H9 (cell line): ENCODE measurements around the gene NUMBL. TPM values are rescaled to one million over a fixed set of nuclear protein-coding genes. Genes with fewer than 3 reads are reported as not detected.
A peak's percentile ranks its signal among the peaks of the same experiment; 100 is the strongest.

Experiments
- DNase-seq: peaks from one replicate; pipeline ENCODE4 v3.0.0-alpha.2; 2017
- H2AFZ ChIP-seq: one replicate; pipeline ENCODE4 v1.6.1; 2013; ENCODE audit warnings: mild to moderate bottlenecking, low read length, control low read depth, moderate library complexity
- H2AK5ac ChIP-seq: 2 replicates; pipeline ENCODE4 v1.6.1; 2013; ENCODE audit warnings: low read length, control low read depth, mixed read lengths; ENCODE audit not compliant: insufficient read length
- H2BK120ac ChIP-seq: one replicate; pipeline ENCODE4 v1.6.1; 2013; ENCODE audit warnings: low read depth, mild to moderate bottlenecking, low read length, control low read depth, inconsistent platforms; ENCODE audit not compliant: poor library complexity, severe bottlenecking
- H2BK12ac ChIP-seq: 2 replicates; pipeline ENCODE4 v1.6.1; 2013; ENCODE audit warnings: low read length, control low read depth, mixed read lengths, low read depth; ENCODE audit not compliant: insufficient read length
- H2BK15ac ChIP-seq: 2 replicates; pipeline ENCODE4 v1.6.1; 2013; ENCODE audit warnings: low read depth, low read length, control low read depth
- H2BK20ac ChIP-seq: one replicate; pipeline ENCODE4 v1.6.1; 2013; ENCODE audit warnings: low read depth, mild to moderate bottlenecking, low read length, control low read depth, inconsistent platforms; ENCODE audit not compliant: poor library complexity, severe bottlenecking
- H2BK5ac ChIP-seq: 2 replicates; pipeline ENCODE4 v1.6.1; 2013; ENCODE audit warnings: low read length, control low read depth, mixed read lengths; ENCODE audit not compliant: insufficient read length
- H3K14ac ChIP-seq: 2 replicates; pipeline ENCODE4 v1.6.1; 2013; ENCODE audit warnings: low read length, control low read depth; ENCODE audit not compliant: insufficient read depth
- H3K18ac ChIP-seq: 2 replicates; pipeline ENCODE4 v1.6.1; 2013; ENCODE audit warnings: low read depth, mild to moderate bottlenecking, mixed read lengths, low read length, control low read depth; ENCODE audit not compliant: insufficient read length
- H3K23ac ChIP-seq: 2 replicates; pipeline ENCODE4 v1.6.1; 2013; ENCODE audit warnings: low read length, control low read depth, mixed read lengths, low read depth; ENCODE audit not compliant: insufficient read length
- H3K23me2 ChIP-seq: 2 replicates; pipeline ENCODE4 v1.6.1; 2013; ENCODE audit warnings: low read depth, mild to moderate bottlenecking, mixed read lengths, low read length, control low read depth; ENCODE audit not compliant: insufficient read length, poor library complexity, severe bottlenecking
- H3K27ac ChIP-seq: 2 replicates; pipeline ENCODE4 v1.5.1; 2013; ENCODE audit warnings: low read length, control low read depth, mixed read lengths, low read depth; ENCODE audit not compliant: insufficient read length
- H3K27me3 ChIP-seq: 2 replicates; pipeline ENCODE4 v1.6.1; 2013; ENCODE audit warnings: low read length, control low read depth, inconsistent platforms; ENCODE audit not compliant: insufficient read depth
- H3K4ac ChIP-seq: 2 replicates; pipeline ENCODE4 v1.6.1; 2013; ENCODE audit warnings: low read depth, mild to moderate bottlenecking, control low read depth, inconsistent platforms, low read length, moderate library complexity
- H3K4me1 ChIP-seq: 2 replicates; pipeline ENCODE4 v1.6.1; 2013; ENCODE audit warnings: low read length, control low read depth, inconsistent platforms; ENCODE audit not compliant: insufficient read depth
- H3K4me2 ChIP-seq: 2 replicates; pipeline ENCODE4 v1.6.1; 2013; ENCODE audit warnings: low read length, control low read depth, mixed read lengths; ENCODE audit not compliant: insufficient read length, insufficient read depth
- H3K56ac ChIP-seq: 2 replicates; pipeline ENCODE4 v1.6.1; 2013; ENCODE audit warnings: low read depth, mild to moderate bottlenecking, mixed read lengths, low read length, control low read depth; ENCODE audit not compliant: insufficient read length
- H3K79me1 ChIP-seq: 2 replicates; pipeline ENCODE4 v1.6.1; 2013; ENCODE audit warnings: low read depth, mild to moderate bottlenecking, moderate library complexity, low read length, control low read depth, inconsistent platforms; ENCODE audit not compliant: insufficient read depth, poor library complexity, severe bottlenecking
- H3K79me2 ChIP-seq: 2 replicates; pipeline ENCODE4 v1.6.1; 2013; ENCODE audit warnings: low read length, control low read depth, inconsistent platforms; ENCODE audit not compliant: insufficient read depth
- H3K9ac ChIP-seq: 2 replicates; pipeline ENCODE4 v1.6.1; 2013; ENCODE audit warnings: low read length, control low read depth, mixed read lengths; ENCODE audit not compliant: insufficient read length; ENCODE audit errors: extremely low read depth
- H3K9me3 ChIP-seq: one replicate; pipeline ENCODE4 v1.6.1; 2013; ENCODE audit warnings: low read depth, low read length, inconsistent platforms; ENCODE audit not compliant: control insufficient read depth
- H3T11ph ChIP-seq: one replicate; pipeline ENCODE4 v1.6.1; 2013; ENCODE audit warnings: mild to moderate bottlenecking, low read length, control low read depth, inconsistent platforms
- H4K20me1 ChIP-seq: one replicate; pipeline ENCODE4 v1.6.1; 2013; ENCODE audit not compliant: control insufficient read depth, insufficient read length, insufficient read depth
- H4K5ac ChIP-seq: 2 replicates; pipeline ENCODE4 v1.6.1; 2013; ENCODE audit warnings: low read depth, mild to moderate bottlenecking, mixed read lengths, low read length, control low read depth; ENCODE audit not compliant: insufficient read length
- H4K8ac ChIP-seq: replicated peaks from 2 replicates; pipeline ENCODE4 v1.6.1; 2013; ENCODE audit warnings: low read length, control low read depth, mixed read lengths, low read depth; ENCODE audit not compliant: insufficient read length
- H4K91ac ChIP-seq: 2 replicates; pipeline ENCODE4 v1.6.1; 2013; ENCODE audit warnings: low read depth, mild to moderate bottlenecking, moderate library complexity, mixed read lengths, low read length, control low read depth; ENCODE audit not compliant: insufficient read length
- H3K27ac Mint-ChIP-seq, 3 experiments: 2 replicates in 2 of 3; 3 replicates in 1 of 3; pipeline ENCODE4 v1.8.0; 2020 to 2021; ENCODE audit warnings: mixed read lengths in 3 of 3, mild to moderate bottlenecking in 1 of 3, moderate library complexity in 1 of 3
- H3K27me3 Mint-ChIP-seq: 2 replicates; pipeline ENCODE4 v1.8.0; 2021; ENCODE audit warnings: low read depth, mild to moderate bottlenecking, moderate library complexity, mixed read lengths
- H3K36me3 Mint-ChIP-seq, 3 experiments: 2 replicates in 2 of 3; 3 replicates in 1 of 3; pipeline ENCODE4 v1.8.0; 2020 to 2021; ENCODE audit warnings: low read depth in 3 of 3, mixed read lengths in 3 of 3; ENCODE audit not compliant: insufficient read depth in 1 of 3
- H3K4me1 Mint-ChIP-seq, 2 experiments: 2 replicates each; pipeline ENCODE4 v1.8.0; 2020; ENCODE audit warnings: mixed read lengths in 2 of 2
- H3K4me3 Mint-ChIP-seq, 2 experiments: 2 replicates in 1 of 2; 3 replicates in 1 of 2; pipeline ENCODE4 v1.8.0; 2020 to 2021; ENCODE audit warnings: mild to moderate bottlenecking in 2 of 2, mixed read lengths in 2 of 2, moderate library complexity in 1 of 2
- H3K9me3 Mint-ChIP-seq, 2 experiments: 2 replicates in 1 of 2; 3 replicates in 1 of 2; pipeline ENCODE4 v1.8.0; 2020; ENCODE audit warnings: mild to moderate bottlenecking in 2 of 2, mixed read lengths in 2 of 2, moderate library complexity in 1 of 2
- WGBS: extraction: QIAGEN DNeasy Blood & Tissue Kit; methylation state at CpG from one replicate; pipeline ENCODE4 v1.1.7; 2013; ENCODE audit warnings: missing lambda C conversion rate, low lambda C conversion rate, mixed read lengths; ENCODE audit not compliant: insufficient read length; ENCODE audit errors: extremely low coverage; 5-methylcytosine and 5-hydroxymethylcytosine counted together
- total RNA-seq: library from RNA; stranded (reverse); gene quantifications from 2 replicates; pipeline ENCODE4 v1.2.1, GENCODE V29; 2021
- TF ChIP-seq, protein P1 (sequence below): fragments of 200-600 bp; sonication (generic); conservative IDR thresholded peaks from 3 replicates; pipeline ENCODE4 v1.8.0; 2021; ENCODE audit warnings: antibody characterized with exemption, mild to moderate bottlenecking

The NUMBL gene
- total RNA-seq, 1 experiment from 2014 or later, result 34.5 TPM

DNA sequence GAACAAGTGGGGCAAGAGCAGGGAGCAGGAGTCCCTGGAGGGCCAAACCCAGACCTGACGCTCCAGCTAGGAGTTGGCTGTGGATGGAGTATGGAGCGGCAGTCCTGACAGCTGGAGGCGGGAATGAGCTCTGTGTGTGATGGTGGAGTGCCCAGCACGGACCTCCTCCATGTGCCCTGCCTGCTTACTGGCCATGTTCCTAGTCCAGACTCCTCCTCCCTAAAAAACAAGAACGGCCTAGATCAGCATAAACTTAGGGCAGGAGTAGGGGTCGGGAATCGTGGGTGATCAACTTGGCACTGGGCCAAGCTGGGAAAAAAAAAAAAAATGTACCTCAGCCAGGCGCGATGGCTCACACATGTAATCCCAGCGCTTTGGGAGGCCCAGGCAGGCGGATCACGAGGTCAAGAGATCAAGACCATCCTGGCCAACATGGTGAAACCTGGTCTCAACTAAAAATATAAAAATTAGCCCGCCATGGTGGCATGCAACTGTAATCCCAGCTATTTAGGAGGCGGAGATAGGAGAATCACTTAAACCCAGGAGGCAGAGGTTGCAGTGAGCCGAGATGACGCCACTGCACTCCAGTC lies 59.8 kb downstream of the NUMBL start:
- Histone ChIP-seq H2BK5ac (no peak overlapping the region), H4K20me1 (no peaks in the 10 kb centered on the region), H3T11ph (no peak overlapping the region), H3K23ac (no peak overlapping the region), H3K18ac (no peak overlapping the region), H2BK120ac (no peak overlapping the region), H3K9me3 (no peaks in the 10 kb centered on the region), H3K4me2 (no peak overlapping the region), H3K56ac (no peak overlapping the region), H3K14ac (no peak overlapping the region), H3K4me1 (peaks cover 6% of the 10 kb centered on the region; the same call in 1 of the 2 replicates), H2BK12ac (no peak overlapping the region), H2BK15ac (no peak overlapping the region), H2AK5ac (no peak overlapping the region), H3K27ac (no peak overlapping the region), H3K27me3 (no peaks in the 10 kb centered on the region; the same call in 1 of the 2 replicates), H3K23me2 (no peaks in the 10 kb centered on the region), H2AFZ (no peak overlapping the region), H3K4ac (no peak overlapping the region), H4K8ac (no peak overlapping the region), H4K91ac (no peak overlapping the region), H3K9ac (no peak overlapping the region), H4K5ac (no peak overlapping the region), H2BK20ac (no peak overlapping the region), H3K79me2 (no peaks in the 10 kb centered on the region), H3K79me1 (no peaks in the 10 kb centered on the region)
- no peak for DNase-seq
- Mint-ChIP-seq H3K27me3 (peaks cover 27% of the 10 kb centered on the region), H3K4me3 (peak overlapping the region in 1 of 2 experiments; percentile 54; a peak in 3 of 5 replicates), H3K9me3 (no peaks in the 10 kb centered on the region; a peak in 1 of 5 replicates), H3K36me3 (peaks cover 13 to 36% (median 31%) of the 10 kb centered on the region in 3 experiments; a peak in 6 of 7 replicates), H3K27ac (peak overlapping the region in 1 of 3 experiments; percentile 82; a peak in 2 of 7 replicates), H3K4me1 (peaks cover 35 to 37% of the 10 kb centered on the region in 2 experiments)
- no CpG with 5 or more reads among the region's 16 CpGs for WGBS
- TF ChIP-seq, protein P1, sequence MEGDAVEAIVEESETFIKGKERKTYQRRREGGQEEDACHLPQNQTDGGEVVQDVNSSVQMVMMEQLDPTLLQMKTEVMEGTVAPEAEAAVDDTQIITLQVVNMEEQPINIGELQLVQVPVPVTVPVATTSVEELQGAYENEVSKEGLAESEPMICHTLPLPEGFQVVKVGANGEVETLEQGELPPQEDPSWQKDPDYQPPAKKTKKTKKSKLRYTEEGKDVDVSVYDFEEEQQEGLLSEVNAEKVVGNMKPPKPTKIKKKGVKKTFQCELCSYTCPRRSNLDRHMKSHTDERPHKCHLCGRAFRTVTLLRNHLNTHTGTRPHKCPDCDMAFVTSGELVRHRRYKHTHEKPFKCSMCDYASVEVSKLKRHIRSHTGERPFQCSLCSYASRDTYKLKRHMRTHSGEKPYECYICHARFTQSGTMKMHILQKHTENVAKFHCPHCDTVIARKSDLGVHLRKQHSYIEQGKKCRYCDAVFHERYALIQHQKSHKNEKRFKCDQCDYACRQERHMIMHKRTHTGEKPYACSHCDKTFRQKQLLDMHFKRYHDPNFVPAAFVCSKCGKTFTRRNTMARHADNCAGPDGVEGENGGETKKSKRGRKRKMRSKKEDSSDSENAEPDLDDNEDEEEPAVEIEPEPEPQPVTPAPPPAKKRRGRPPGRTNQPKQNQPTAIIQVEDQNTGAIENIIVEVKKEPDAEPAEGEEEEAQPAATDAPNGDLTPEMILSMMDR, result no peak
